HepG2 (cell line): Measurements from ENCODE around the gene RHCE. TPM values are rescaled to one million over a fixed set of nuclear protein-coding genes. Genes with fewer than 3 reads are reported as not detected.

Experiments
- ASH2L ChIP-seq: fragments of 300-600, 200-600 bp; sonication (generic); IDR thresholded peaks from 2 replicates; pipeline ENCODE4 v1.7.0; 2017; ENCODE audit warnings: low read depth, mild to moderate bottlenecking, moderate library complexity, mixed read lengths, low read length; ENCODE audit not compliant: insufficient read length
- ATRX ChIP-seq: sonication (generic); formaldehyde crosslinking; IDR thresholded peaks from 2 replicates; pipeline ENCODE4 v1.4.0; 2020; ENCODE audit warnings: missing genetic modification reagents, borderline replicate concordance
- BCL6 ChIP-seq: IDR thresholded peaks from 2 replicates; pipeline ENCODE4 v1.6.1; 2016; ENCODE audit warnings: missing genetic modification reagents, missing compliant biosample characterization
- BRF2 ChIP-seq: sonication (generic); formaldehyde crosslinking; IDR thresholded peaks from 2 replicates; pipeline ENCODE4 v1.8.1; 2022; ENCODE audit warnings: mild to moderate bottlenecking, missing genetic modification reagents
- CHCHD3 ChIP-seq: sonication (generic); formaldehyde crosslinking; IDR thresholded peaks from 2 replicates; pipeline ENCODE4 v1.8.0; 2022; ENCODE audit warnings: mild to moderate bottlenecking, missing genetic modification reagents, moderate library complexity
- ELK4 ChIP-seq: sonication (generic); formaldehyde crosslinking; IDR thresholded peaks from 2 replicates; pipeline ENCODE4 v1.9.0; 2021; ENCODE audit warnings: missing genetic modification reagents, borderline replicate concordance
- FIP1L1 ChIP-seq: fragments of 200-400 bp; formaldehyde crosslinking; IDR thresholded peaks from 2 replicates; pipeline ENCODE4 v1.6.1; 2018; ENCODE audit warnings: low read depth, mild to moderate bottlenecking, low read length, moderate library complexity, borderline replicate concordance; ENCODE audit not compliant: insufficient read depth
- GABPB1 ChIP-seq: IDR thresholded peaks from 2 replicates; pipeline ENCODE4 v1.6.1; 2016; ENCODE audit warnings: mild to moderate bottlenecking, missing genetic modification reagents, moderate library complexity, missing compliant biosample characterization
- JUNB ChIP-seq: sonication (generic); formaldehyde crosslinking; IDR thresholded peaks from 2 replicates; pipeline ENCODE4 v1.8.0; 2022; ENCODE audit warnings: missing genetic modification reagents, mild to moderate bottlenecking, borderline replicate concordance
- KDM5A ChIP-seq: fragments of 200-600 bp; sonication (generic); IDR thresholded peaks from 2 replicates; pipeline ENCODE4 v1.7.0; 2018; ENCODE audit warnings: antibody characterized with exemption, mild to moderate bottlenecking, low read length, borderline replicate concordance
- KLF12 ChIP-seq: sonication (generic); formaldehyde crosslinking; IDR thresholded peaks from 2 replicates; pipeline ENCODE4 v1.4.0; 2020; ENCODE audit warnings: missing genetic modification reagents, borderline replicate concordance
- KLF13 ChIP-seq: sonication (generic); formaldehyde crosslinking; IDR thresholded peaks from 2 replicates; pipeline ENCODE4 v1.4.0; 2020; ENCODE audit warnings: mild to moderate bottlenecking, missing genetic modification reagents
- MTF1 ChIP-seq: sonication (generic); formaldehyde crosslinking; IDR thresholded peaks from 2 replicates; pipeline ENCODE4 v1.5.0; 2020; ENCODE audit warnings: missing genetic modification reagents
- NCOA1 ChIP-seq: sonication (generic); formaldehyde crosslinking; IDR thresholded peaks from 2 replicates; pipeline ENCODE4 v1.9.0; 2021; ENCODE audit warnings: missing genetic modification reagents
- REPIN1 ChIP-seq: sonication (generic); formaldehyde crosslinking; IDR thresholded peaks from 2 replicates; pipeline ENCODE4 v1.8.0; 2022; ENCODE audit warnings: missing genetic modification reagents, low read depth, mild to moderate bottlenecking, borderline replicate concordance
- REXO4 ChIP-seq: sonication (generic); formaldehyde crosslinking; IDR thresholded peaks from 2 replicates; pipeline ENCODE4 v1.8.0; 2022; ENCODE audit warnings: missing genetic modification reagents, mild to moderate bottlenecking, borderline replicate concordance
- TCF7 ChIP-seq: sonication (generic); IDR thresholded peaks from 2 replicates; pipeline ENCODE4 v1.6.1; 2016; ENCODE audit warnings: antibody characterized with exemption, low read depth
- TFE3 ChIP-seq: IDR thresholded peaks from 2 replicates; pipeline ENCODE4 v1.6.1; 2016
- YEATS2 ChIP-seq: sonication (generic); formaldehyde crosslinking; IDR thresholded peaks from 2 replicates; pipeline ENCODE4 v1.4.0; 2020; ENCODE audit warnings: missing genetic modification reagents, borderline replicate concordance
- ZBTB26 ChIP-seq: IDR thresholded peaks from 2 replicates; pipeline ENCODE4 v1.6.1; 2016; ENCODE audit warnings: missing compliant biosample characterization, missing genetic modification reagents, borderline replicate concordance
- ZNF383 ChIP-seq: sonication (generic); formaldehyde crosslinking; IDR thresholded peaks from 2 replicates; pipeline ENCODE4 v1.4.0; 2020; ENCODE audit warnings: missing genetic modification reagents, mild to moderate bottlenecking, borderline replicate concordance
- ZNF841 ChIP-seq: sonication (generic); formaldehyde crosslinking; IDR thresholded peaks from 2 replicates; pipeline ENCODE4 v1.8.1; 2023; ENCODE audit warnings: missing genetic modification reagents, borderline replicate concordance
- ZNF879 ChIP-seq: sonication (generic); formaldehyde crosslinking; IDR thresholded peaks from 2 replicates; pipeline ENCODE4 v1.8.1; 2023; ENCODE audit warnings: missing genetic modification reagents
- ZNF891 ChIP-seq: sonication (generic); formaldehyde crosslinking; IDR thresholded peaks from 2 replicates; pipeline ENCODE4 v1.5.0; 2020; ENCODE audit warnings: mild to moderate bottlenecking, missing genetic modification reagents
- polyA plus RNA-seq, 8 experiments: library from polyadenylated mRNA; depleted of rRNA in 3 of 8; stranded (reverse) in 7 of 8; unstranded in 1 of 8; fragments of >200 nt; fragmentation: Illumina TruSeq in 4 of 8; extraction: Trizol in 4 of 8; gene quantifications; 2 replicates each; pipeline versions ENCODE4 v1.2.1 to v1.2.3, GENCODE V29; 2011 to 2016; ENCODE audit warnings: low read depth in 4 of 8, missing spikeins in 1 of 8, mixed read lengths in 1 of 8; ENCODE audit not compliant: insufficient read depth in 1 of 8
- total RNA-seq, 5 experiments: library from RNA; depleted of rRNA; stranded (reverse); fragments of >200 nt; fragmentation: Illumina TruSeq; extraction: Trizol; gene quantifications; 2 replicates each; pipeline ENCODE4 v1.2.3, GENCODE V29; 2016; ENCODE audit warnings: low read depth in 1 of 5

The RHCE gene
- total and polyA plus RNA-seq, 2 of the 13 experiments (the other 11 are each of a cell fraction or from before 2014, with no cell fraction given), result 0.30 TPM; not detected in 1

GRCh38 chr1:25430073-25430966 lies 9.7 kb upstream of the RHCE start, which contains the start of gene MACO1 (continued):
- TF ChIP-seq ZBTB26 (CRISPR knock-in tag) (0 out of 2 replicates have a peak, but pooled peaks have one; percentile 28), ZNF891 (no peak), KDM5A (peak; percentile 80; the same call in 1 of the 2 replicates), CHCHD3 (CRISPR knock-in tag) (no peak), ZNF383 (CRISPR knock-in tag) (no peak), NCOA1 (CRISPR knock-in tag) (no peak), REPIN1 (CRISPR knock-in tag) (0 out of 2 replicates have a peak, but pooled peaks have one; percentile 16), JUNB (CRISPR knock-in tag) (no peak), FIP1L1 (no peak), ATRX (CRISPR knock-in tag) (no peak), TCF7 (no peak), YEATS2 (CRISPR knock-in tag) (no peak), BCL6 (CRISPR knock-in tag) (no peak), TFE3 (CRISPR knock-in tag) (no peak), ZNF879 (CRISPR knock-in tag) (no peak), ZNF841 (CRISPR knock-in tag) (no peak), ASH2L (peak; percentile 87), REXO4 (no peak), MTF1 (CRISPR knock-in tag) (no peak), KLF13 (no peak), BRF2 (CRISPR knock-in tag) (no peak), ELK4 (no peak), GABPB1 (CRISPR knock-in tag) (peak; percentile 75), KLF12 (CRISPR knock-in tag) (peak; percentile 75; the same call in 1 of the 2 replicates)
